Measurements from ENCODE around the gene WRAP73. TPM values are rescaled to one million over a fixed set of nuclear protein-coding genes. Genes with fewer than 3 reads are reported as not detected.

Gene WRAP73
- total RNA-seq, 1 donor from 2014 or later, result 14.4 TPM

DNA sequence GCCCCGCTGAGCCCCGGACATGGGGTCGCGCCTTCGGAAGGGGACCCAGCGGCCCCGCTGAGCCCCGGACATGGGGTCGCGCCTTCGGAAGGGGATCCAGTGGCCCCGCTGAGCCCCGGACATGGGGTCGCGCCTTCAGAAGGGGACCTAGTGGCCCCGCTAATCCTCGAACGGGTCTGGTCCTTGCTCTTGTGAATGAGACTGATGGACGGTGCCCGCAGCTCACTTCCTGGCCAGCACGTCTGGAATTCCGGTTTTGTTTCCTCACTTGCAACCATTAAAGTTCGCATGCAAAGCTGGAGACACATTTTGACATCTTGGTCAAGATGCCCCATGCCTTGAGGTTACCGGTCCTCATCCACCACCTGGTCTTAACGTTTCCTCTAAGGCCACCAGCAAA lies 5.6 kb downstream of the WRAP73 start:
- Histone ChIP-seq H3K27me3 (no peaks in the 10 kb centered on the region), H3K36me3 (peaks cover 13 to 40% of the 10 kb centered on the region in 2 donors), H3K4me1 (peaks cover under 1 to 3% of the 10 kb centered on the region in 2 donors), H3K4me3 (no peak overlapping the region), H3K27ac (no peak overlapping the region), H3K9me3 (no peaks in the 10 kb centered on the region)
- TF ChIP-seq, protein P1, sequence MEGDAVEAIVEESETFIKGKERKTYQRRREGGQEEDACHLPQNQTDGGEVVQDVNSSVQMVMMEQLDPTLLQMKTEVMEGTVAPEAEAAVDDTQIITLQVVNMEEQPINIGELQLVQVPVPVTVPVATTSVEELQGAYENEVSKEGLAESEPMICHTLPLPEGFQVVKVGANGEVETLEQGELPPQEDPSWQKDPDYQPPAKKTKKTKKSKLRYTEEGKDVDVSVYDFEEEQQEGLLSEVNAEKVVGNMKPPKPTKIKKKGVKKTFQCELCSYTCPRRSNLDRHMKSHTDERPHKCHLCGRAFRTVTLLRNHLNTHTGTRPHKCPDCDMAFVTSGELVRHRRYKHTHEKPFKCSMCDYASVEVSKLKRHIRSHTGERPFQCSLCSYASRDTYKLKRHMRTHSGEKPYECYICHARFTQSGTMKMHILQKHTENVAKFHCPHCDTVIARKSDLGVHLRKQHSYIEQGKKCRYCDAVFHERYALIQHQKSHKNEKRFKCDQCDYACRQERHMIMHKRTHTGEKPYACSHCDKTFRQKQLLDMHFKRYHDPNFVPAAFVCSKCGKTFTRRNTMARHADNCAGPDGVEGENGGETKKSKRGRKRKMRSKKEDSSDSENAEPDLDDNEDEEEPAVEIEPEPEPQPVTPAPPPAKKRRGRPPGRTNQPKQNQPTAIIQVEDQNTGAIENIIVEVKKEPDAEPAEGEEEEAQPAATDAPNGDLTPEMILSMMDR (IDR thresholded peaks at IDR 0.05), result no peak
- intact Hi-C loops (cut with DNase I), result no loop called here
- no peak for DNase-seq (ENCODE audit: low spot score in 2 of 2)

DNA sequence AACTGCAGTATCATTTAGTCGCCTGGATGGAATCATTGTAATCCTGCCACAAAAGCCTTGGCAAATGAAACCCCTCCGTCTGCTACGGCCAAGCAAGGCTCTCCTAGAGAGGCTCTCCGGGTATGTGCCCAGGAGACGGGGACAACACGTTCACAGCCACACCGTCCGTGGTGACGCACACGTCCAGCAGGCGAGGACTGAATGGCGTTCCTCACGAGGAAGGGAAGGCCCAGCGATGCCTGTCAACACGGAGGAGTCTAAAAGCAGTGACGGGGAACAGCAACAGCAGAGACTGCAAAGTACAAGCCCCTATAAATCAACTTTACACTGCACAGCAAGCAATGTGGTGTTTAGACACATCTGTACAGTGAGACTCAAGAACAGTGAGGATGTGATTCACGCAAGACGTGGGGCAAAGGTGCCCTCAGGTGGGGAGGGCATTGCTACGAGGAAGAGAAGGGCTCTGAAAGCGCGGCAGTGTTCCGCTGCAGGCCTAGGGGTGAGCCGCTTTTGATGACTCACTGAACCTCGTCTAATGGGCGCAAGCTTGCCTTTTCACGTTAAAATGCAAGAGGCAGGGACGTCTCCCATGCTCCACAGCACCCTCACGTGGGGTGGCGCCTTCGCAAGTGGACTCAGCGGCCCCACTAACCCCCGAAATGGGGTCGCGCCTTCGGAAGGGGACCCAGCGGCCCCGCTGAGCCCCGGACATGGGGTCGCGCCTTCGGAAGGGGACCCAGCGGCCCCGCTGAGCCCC lies 6.8 kb downstream of the WRAP73 start:
- TF ChIP-seq, protein P1 (IDR thresholded peaks at IDR 0.05), result no peak
- no peak for DNase-seq (ENCODE audit: low spot score in 2 of 2)
- Histone ChIP-seq H3K27me3 (no peaks in the 10 kb centered on the region), H3K36me3 (peaks cover 23 to 52% of the 10 kb centered on the region in 2 donors), H3K4me1 (no peaks in the 10 kb centered on the region), H3K9me3 (no peaks in the 10 kb centered on the region), H3K4me3 (no peak overlapping the region), H3K27ac (no peak overlapping the region)
- intact Hi-C loops (cut with DNase I), result no loop called here

DNA sequence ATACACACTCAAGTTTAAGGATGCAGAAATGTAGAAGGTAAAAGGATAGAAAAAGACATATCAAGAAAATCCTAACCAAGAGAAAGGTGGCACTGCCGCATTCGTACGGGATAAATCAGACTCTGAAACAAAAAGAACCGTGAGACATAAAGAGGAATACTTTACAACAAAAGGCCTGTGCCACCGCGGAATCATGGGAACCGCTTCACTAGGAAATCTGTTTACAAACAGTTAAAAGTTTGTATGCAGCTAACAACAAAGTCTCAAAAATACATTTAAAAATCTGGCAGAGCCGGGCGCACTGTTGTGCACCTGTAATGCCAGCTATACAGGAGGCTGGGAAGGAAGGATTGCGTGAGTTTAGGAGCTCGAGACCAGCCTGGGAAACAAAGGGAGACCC lies 8.1 kb downstream of the WRAP73 start:
- intact Hi-C loops (cut with DNase I), result no loop called here
- no peak overlapping the region for H3K4me3 ChIP-seq
- H3K4me1 ChIP-seq, result no peaks in the 10 kb centered on the region
- TF ChIP-seq, protein P1 (IDR thresholded peaks at IDR 0.05), result no peak
- no peaks in the 10 kb centered on the region for H3K27me3 ChIP-seq
- H3K9me3 ChIP-seq, result no peaks in the 10 kb centered on the region
- no peak for DNase-seq (ENCODE audit: low spot score in 2 of 2)
- H3K36me3 ChIP-seq, result peaks cover 31 to 58% of the 10 kb centered on the region in 2 donors
- no peak overlapping the region for H3K27ac ChIP-seq

DNA sequence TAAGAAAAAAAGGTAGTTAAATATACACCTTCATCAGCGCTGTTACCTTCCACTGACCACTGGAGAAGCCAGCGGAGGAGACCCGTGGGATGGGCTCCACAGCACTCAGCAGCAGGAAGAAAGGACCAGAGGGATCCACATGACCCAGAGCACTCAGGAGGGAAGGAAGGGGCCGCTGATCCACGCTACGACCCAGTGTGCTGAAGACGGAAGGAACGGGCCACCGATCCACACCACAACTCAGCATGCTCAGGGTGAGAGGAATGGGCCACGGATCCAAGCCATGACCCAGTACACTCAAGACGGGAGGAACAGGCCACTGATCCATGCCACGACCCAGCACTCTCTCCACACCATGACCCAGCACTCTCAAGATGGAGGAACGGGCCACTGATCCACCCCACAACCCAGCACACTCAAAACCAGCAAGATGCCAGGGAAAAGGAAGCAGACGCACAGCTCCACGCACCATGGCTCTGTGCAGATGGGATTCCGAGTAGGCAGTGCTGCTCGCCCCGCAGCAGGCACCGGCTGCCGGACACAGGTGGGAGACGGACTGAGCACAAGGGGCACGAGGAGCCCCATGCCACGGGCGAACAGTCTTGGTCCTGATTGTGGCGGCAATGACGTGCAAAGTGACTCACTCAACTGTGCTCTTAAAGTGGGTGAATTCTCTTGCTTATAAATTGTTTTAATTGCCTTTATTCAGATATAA lies 8.7 kb downstream of the WRAP73 start:
- H3K36me3 ChIP-seq, result peaks cover 37 to 59% of the 10 kb centered on the region in 2 donors
- H3K4me3 ChIP-seq, result no peak overlapping the region
- H3K4me1 ChIP-seq, result no peaks in the 10 kb centered on the region
- TF ChIP-seq, protein P1 (IDR thresholded peaks at IDR 0.05), result no peak
- H3K9me3 ChIP-seq, result no peaks in the 10 kb centered on the region
- H3K27ac ChIP-seq, result no peak overlapping the region
- H3K27me3 ChIP-seq, result no peaks in the 10 kb centered on the region
- no peak for DNase-seq (ENCODE audit: low spot score in 2 of 2)
- intact Hi-C loops (cut with DNase I), result no loop called here

DNA sequence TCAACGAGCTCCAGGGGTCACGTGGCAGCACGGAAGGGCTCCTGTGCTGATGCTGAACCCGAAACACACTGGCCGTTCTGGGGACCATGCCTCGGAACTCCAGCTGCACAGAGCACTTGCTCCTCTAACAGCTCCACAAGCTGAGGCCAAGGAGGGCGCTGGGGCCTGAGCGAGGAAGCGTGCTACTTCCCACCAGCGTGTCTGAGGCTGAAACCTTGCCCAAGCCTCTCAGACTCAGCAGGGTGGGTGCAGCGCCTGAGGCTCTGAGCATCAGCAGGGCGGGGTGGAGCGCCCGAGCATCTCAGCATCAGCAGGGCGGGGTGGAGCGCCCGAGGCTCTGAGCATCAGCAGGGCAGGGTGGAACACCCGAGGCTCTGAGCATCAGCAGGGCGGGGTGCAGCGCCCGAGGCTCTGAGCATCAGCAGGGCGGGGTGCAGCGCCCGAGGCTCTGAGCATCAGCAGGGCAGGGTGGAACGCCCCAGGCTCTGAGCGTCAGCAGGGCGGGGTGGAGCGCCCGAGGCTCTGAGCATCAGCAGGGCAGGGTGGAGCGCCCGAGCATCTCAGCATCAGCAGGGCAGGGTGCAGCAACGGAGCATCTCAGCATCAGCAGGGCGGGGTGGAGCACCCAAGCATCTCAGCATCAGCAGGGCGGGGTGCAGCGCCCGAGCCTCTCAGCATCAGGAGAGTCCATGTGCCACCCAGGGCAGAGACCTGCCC lies 9.6 kb downstream of the WRAP73 start:
- Histone ChIP-seq H3K9me3 (no peaks in the 10 kb centered on the region), H3K27ac (no peak overlapping the region), H3K27me3 (no peaks in the 10 kb centered on the region), H3K36me3 (peaks cover 46 to 68% of the 10 kb centered on the region in 2 donors), H3K4me3 (no peak overlapping the region), H3K4me1 (no peaks in the 10 kb centered on the region)
- no peak for DNase-seq (ENCODE audit: low spot score in 2 of 2)
- intact Hi-C loops (cut with DNase I), result no loop called here
- TF ChIP-seq, protein P1 (IDR thresholded peaks at IDR 0.05), result no peak
